ENCODE results near the gene IMMP2L. TPM values are rescaled to one million over a fixed set of nuclear protein-coding genes. Genes with fewer than 3 reads are reported as not detected.

The IMMP2L gene
- total RNA-seq, 2 experiments from 2014 or later, result 10.2 to 12.8 TPM

DNA sequence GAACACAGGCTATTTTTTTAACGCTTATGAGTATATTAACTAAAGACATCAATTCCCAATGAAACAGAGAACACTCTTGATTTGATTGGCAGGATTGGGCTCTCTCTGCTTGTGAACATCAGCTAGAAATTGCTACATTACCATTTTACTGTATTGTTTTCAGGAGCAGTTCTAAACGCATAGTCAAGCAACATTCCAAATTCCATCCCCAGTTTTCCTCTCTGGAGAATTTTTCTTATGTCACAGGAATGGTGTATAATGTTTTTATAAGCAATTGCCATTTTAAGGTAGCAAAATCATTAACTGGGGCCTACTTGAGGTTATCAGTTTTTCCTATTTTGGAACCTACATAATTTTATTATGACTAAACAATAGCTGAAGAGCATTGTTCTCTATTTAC, 748.3 kb downstream of the IMMP2L start:
- H3K9me3 Mint-ChIP-seq, result peaks cover 7% of the 10 kb centered on the region
- no peak overlapping the region for H3K4me3 Mint-ChIP-seq
- H3K27me3 Mint-ChIP-seq, result no peaks in the 10 kb centered on the region
- H3K36me3 Mint-ChIP-seq, result peaks cover 9% of the 10 kb centered on the region
- POLR2A ChIA-PET, result no interaction called here
- DNase-seq, result no peak
- ATAC-seq (ENCODE audit: low read depth), result no peak
- peaks cover 3% of the 10 kb centered on the region for H3K4me1 Mint-ChIP-seq
- H3K27ac Mint-ChIP-seq, result no peak overlapping the region

DNA sequence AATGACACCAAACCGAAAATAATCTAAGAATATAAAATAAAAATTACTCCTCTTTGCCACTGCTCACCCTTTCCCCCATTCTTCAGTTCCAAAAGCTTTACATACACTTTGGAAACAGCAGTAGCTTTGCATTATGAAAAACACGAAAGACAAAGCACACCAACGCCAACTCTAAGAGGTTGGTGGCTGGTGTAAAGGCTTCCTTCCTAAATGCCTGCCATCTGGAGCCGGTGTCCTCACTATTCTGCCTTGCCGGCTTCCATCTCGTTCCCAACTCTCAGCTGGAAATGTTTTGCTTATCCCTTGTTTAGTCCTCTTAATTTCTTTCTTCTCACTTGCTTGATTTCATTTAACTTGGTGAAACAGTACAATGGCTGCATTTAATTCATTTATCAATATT, 752.5 kb downstream of the IMMP2L start:
- no peak overlapping the region for H3K4me3 Mint-ChIP-seq
- ATAC-seq (ENCODE audit: low read depth), result no peak
- DNase-seq, result no peak
- peaks cover 1% of the 10 kb centered on the region for H3K36me3 Mint-ChIP-seq
- peaks cover 3% of the 10 kb centered on the region for H3K4me1 Mint-ChIP-seq
- no peak overlapping the region for H3K27ac Mint-ChIP-seq
- H3K27me3 Mint-ChIP-seq, result no peaks in the 10 kb centered on the region
- H3K9me3 Mint-ChIP-seq, result peaks cover 5% of the 10 kb centered on the region
- POLR2A ChIA-PET, result no interaction called here

DNA sequence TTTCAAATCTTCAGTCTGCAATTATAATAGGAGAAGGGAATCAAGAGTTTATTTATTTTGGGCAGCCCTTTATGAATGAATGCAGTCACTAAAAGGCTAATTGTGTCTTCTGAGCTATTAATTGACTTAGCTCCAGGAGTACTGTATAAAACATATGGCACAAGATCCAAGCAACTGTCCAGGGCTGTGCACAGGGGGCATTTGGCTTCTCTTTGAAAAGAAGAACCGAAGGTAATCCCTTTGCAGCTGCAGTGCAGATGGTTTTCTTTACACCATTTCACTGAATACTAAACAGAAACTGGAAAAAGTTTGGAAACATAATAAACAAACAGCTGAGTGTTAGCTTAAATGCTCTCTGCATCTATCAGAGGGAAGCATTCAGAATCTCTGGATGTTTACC, 753.9 kb downstream of the IMMP2L start:
- ATAC-seq (ENCODE audit: low read depth), result no peak
- H3K9me3 Mint-ChIP-seq, result peaks cover 7% of the 10 kb centered on the region
- H3K4me3 Mint-ChIP-seq, result no peak overlapping the region
- POLR2A ChIA-PET, result no interaction called here
- H3K27me3 Mint-ChIP-seq, result no peaks in the 10 kb centered on the region
- H3K4me1 Mint-ChIP-seq, result peaks cover 3% of the 10 kb centered on the region
- no peak for DNase-seq
- no peak overlapping the region for H3K27ac Mint-ChIP-seq
- no peaks in the 10 kb centered on the region for H3K36me3 Mint-ChIP-seq

DNA sequence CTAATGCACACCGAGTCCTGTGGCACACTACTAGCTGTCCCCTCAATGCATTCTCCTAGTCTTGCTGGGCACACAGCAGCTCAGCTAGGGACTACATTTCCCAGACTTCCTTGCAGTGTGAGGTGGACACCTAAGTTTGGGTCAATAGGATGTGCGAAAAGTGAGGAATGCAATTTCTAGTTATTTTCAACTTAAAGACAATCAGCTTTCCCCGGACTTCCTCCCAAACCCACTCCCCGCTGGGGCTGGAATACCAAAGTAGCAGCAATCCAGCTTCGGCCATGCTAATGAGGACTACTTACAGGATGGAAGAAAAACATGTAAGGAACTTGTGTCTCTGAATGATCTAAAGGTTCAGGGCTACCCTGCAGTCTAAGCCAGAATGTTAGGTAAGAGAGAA, 757.8 kb downstream of the IMMP2L start:
- ATAC-seq (ENCODE audit: low read depth), result no peak
- H3K27me3 Mint-ChIP-seq, result no peaks in the 10 kb centered on the region
- POLR2A ChIA-PET, result no interaction called here
- peaks cover 10% of the 10 kb centered on the region for H3K9me3 Mint-ChIP-seq
- no peak overlapping the region for H3K4me3 Mint-ChIP-seq
- DNase-seq, result no peak
- H3K36me3 Mint-ChIP-seq, result no peaks in the 10 kb centered on the region
- H3K27ac Mint-ChIP-seq, result no peak overlapping the region
- H3K4me1 Mint-ChIP-seq, result peaks cover 2% of the 10 kb centered on the region

DNA sequence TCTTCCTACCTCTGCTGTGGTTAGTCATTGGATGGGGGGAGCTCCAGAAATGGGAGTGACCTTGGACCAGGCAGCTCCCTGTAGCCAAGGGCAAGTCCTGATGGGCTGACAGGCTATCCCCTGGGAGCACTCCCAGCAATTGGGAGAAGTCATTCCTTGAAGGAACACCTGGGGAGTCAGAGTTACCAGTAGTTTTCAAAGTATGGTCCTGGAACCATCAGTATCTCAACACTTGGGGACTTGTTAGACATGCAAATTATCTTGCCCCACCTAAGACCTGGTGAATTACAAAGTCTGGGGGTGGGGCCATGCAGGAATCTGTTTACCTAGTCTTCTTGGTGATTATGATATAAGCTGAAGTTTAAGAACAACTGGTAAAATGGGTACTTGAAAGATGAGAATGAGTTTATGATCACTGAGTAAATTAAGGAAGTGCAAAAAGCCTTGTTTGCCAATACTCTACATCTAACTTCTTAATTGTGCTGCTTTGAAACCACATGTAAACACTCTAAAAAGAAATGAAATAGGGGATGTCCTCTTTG, 758.6 kb downstream of the IMMP2L start:
- POLR2A ChIA-PET, result no interaction called here
- no peak overlapping the region for H3K27ac Mint-ChIP-seq
- DNase-seq, result no peak
- H3K4me3 Mint-ChIP-seq, result no peak overlapping the region
- no peaks in the 10 kb centered on the region for H3K27me3 Mint-ChIP-seq
- peaks cover 2% of the 10 kb centered on the region for H3K36me3 Mint-ChIP-seq
- no peak for ATAC-seq (ENCODE audit: low read depth)
- H3K9me3 Mint-ChIP-seq, result peaks cover 8% of the 10 kb centered on the region
- peaks cover 2% of the 10 kb centered on the region for H3K4me1 Mint-ChIP-seq

DNA sequence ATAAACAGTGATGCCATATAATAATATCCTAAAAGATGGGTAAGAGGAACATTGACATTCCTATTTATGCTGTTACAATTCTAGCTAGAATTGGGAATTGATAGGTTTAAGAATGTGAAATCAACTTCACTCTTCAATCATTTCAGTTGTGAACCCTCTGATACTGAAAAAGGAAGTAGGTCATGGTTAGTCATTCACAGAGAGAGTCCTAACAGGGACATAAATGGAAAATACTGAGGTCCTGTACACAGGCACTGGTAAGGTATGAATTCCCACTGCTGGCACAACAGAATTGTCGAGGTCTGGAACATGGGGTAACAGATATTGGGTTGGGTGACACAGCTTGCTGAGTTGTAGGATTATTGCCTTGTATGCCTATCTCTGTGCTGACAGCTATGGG, 760.8 kb downstream of the IMMP2L start:
- DNase-seq, result no peak

DNA sequence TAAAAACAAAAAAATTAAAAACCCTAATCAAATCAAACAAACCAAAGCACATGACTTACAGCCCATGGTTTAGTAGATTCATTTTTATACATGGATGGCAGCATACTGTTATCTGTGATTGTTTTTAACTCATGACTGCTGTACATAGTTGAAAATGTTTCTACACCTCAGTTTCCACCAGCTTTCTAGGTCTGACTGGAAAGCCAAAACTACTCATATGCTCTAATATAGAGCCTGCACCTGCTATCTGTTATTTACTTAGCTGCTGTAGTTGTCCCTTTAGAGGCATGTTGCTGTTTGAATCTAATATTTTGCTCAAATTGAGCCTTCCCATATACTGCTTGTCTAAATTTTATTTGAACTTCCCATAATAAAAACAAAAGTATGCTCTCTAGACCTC, 761.3 kb downstream of the IMMP2L start:
- H3K4me3 Mint-ChIP-seq, result no peak overlapping the region
- peaks cover 2% of the 10 kb centered on the region for H3K36me3 Mint-ChIP-seq
- peaks cover 9% of the 10 kb centered on the region for H3K9me3 Mint-ChIP-seq
- ATAC-seq (ENCODE audit: low read depth) (no peak), DNase-seq (no peak)
- POLR2A ChIA-PET, result no interaction called here
- no peaks in the 10 kb centered on the region for H3K27me3 Mint-ChIP-seq
- no peak overlapping the region for H3K27ac Mint-ChIP-seq
- peaks cover 2% of the 10 kb centered on the region for H3K4me1 Mint-ChIP-seq

More for the DNA sequence above, 760.8 kb downstream of the IMMP2L start:
- Mint-ChIP-seq H3K4me1 (peaks cover 2% of the 10 kb centered on the region), H3K4me3 (no peak overlapping the region), H3K36me3 (peaks cover 2% of the 10 kb centered on the region), H3K27ac (no peak overlapping the region), H3K9me3 (peaks cover 8% of the 10 kb centered on the region), H3K27me3 (no peaks in the 10 kb centered on the region)
- POLR2A ChIA-PET, result no interaction called here
- ATAC-seq (ENCODE audit: low read depth), result no peak

DNA sequence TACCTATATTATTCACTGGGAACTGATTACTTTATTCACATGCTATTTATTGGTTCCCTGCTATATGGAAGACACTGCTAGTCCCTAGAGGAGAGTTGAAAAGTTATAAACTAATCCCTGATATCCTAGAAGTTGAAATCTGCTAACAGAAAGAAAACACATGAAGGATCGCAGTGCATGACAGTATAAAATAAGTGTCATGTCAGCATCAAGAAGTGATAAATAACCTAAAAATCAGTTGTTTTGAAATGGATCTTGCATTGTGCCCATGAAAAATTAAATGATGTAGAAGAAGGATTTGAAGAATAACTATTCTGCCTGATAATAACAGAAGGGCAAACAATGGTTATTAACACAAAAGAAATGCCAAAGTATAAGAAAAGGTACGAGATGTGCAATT, 764.6 kb downstream of the IMMP2L start:
- Mint-ChIP-seq H3K27me3 (no peaks in the 10 kb centered on the region), H3K27ac (no peak overlapping the region)
- POLR2A ChIA-PET, result no interaction called here

DNA sequence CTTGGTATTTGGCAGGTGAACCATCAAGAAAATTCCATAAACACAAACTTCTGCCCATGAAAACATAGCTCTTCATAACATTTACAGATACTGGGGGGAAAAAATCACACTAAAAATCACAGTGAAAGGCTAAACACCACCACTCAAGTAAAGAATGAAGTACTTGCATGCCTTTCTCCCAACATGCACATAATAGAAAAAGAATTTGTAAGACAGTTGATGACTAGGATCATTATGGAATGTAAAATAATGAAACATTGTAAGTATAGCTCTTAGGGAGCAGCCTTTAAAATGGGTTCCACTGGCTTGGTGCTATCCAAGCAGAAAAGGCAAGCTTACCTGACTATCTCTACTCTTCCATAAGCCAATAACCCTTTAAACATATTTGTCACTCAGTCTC, 771.3 kb downstream of the IMMP2L start:
- no peaks in the 10 kb centered on the region for H3K4me1 Mint-ChIP-seq
- no peak overlapping the region for H3K27ac Mint-ChIP-seq
- no peak for DNase-seq
- no peaks in the 10 kb centered on the region for H3K36me3 Mint-ChIP-seq
- H3K27me3 Mint-ChIP-seq, result no peaks in the 10 kb centered on the region
- no peak overlapping the region for H3K4me3 Mint-ChIP-seq
- no peak for ATAC-seq (ENCODE audit: low read depth)
- H3K9me3 Mint-ChIP-seq, result peaks cover 7% of the 10 kb centered on the region
- POLR2A ChIA-PET, result interaction anchor here (1.1 kb wide), 1 partner anchor 293 kb away, joined by 4 read pairs; no protein-coding TSS in a partner anchor

More for the DNA sequence above, 764.6 kb downstream of the IMMP2L start:
- peaks cover 2% of the 10 kb centered on the region for H3K36me3 Mint-ChIP-seq
- H3K9me3 Mint-ChIP-seq, result peaks cover 8% of the 10 kb centered on the region
- H3K4me3 Mint-ChIP-seq, result no peak overlapping the region
- peaks cover 2% of the 10 kb centered on the region for H3K4me1 Mint-ChIP-seq
- ATAC-seq (ENCODE audit: low read depth) (no peak), DNase-seq (no peak)

DNA sequence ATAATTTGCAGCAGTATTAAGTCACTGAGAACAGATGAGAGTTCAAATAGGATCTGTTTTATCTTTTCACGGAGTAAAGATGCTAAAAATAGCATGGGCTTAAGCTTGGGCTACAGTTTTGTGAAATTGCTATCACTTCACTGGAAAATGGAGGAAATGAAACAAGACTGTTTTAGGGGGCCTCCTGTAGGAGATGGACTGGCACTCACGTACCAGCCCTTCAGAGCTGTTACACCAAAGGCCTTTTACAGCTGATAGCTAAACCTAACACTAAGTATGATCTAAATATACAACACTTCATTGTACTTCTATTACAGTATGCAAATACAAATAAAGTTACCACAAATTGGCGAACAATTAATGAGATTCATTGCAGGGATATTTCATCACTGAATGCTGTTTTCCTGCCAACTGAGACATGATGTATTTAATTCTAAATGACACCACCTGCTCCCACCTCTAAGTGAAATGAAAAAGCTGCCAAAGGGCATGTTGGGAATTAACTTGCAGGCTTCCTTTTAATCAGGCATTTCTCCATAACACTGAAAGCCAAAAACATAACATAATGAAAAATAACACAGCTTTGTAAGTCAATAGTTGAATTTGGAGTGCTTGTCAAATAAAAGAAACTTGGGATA, 775.8 kb downstream of the IMMP2L start:
- ATAC-seq (ENCODE audit: low read depth), result no peak
- peaks cover 4% of the 10 kb centered on the region for H3K4me1 Mint-ChIP-seq
- H3K27ac Mint-ChIP-seq, result no peak overlapping the region
- H3K9me3 Mint-ChIP-seq, result peaks cover 2% of the 10 kb centered on the region
- POLR2A ChIA-PET, result no interaction called here
- peaks cover 2% of the 10 kb centered on the region for H3K27me3 Mint-ChIP-seq
- H3K4me3 Mint-ChIP-seq, result no peak overlapping the region
- peaks cover 1% of the 10 kb centered on the region for H3K36me3 Mint-ChIP-seq
- no peak for DNase-seq

DNA sequence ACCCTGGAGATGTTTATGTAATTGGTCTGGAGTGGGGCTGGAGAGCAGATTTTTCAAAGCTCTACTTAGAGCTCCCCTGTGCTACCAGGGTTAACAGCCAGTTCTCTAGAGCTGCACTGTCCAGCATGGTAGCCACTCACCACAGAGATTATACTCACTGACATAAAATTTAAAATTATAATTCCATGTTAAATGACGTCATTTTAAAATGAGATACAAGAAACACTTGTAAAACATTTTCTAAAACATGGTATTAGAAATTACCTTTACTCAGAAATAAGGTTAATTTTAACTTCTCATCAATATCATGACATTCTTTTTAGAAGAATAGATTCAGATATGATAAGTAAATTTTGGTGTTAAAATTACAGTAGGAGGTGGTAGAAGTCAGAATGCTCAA, 777.5 kb downstream of the IMMP2L start:
- POLR2A ChIA-PET, result no interaction called here
- H3K27ac Mint-ChIP-seq, result no peak overlapping the region
- ATAC-seq (ENCODE audit: low read depth) (no peak), DNase-seq (no peak)
- H3K36me3 Mint-ChIP-seq, result peaks cover 1% of the 10 kb centered on the region
- H3K27me3 Mint-ChIP-seq, result peaks cover 2% of the 10 kb centered on the region
- H3K4me3 Mint-ChIP-seq, result no peak overlapping the region
- H3K4me1 Mint-ChIP-seq, result peaks cover 4% of the 10 kb centered on the region
- peaks cover 2% of the 10 kb centered on the region for H3K9me3 Mint-ChIP-seq

DNA sequence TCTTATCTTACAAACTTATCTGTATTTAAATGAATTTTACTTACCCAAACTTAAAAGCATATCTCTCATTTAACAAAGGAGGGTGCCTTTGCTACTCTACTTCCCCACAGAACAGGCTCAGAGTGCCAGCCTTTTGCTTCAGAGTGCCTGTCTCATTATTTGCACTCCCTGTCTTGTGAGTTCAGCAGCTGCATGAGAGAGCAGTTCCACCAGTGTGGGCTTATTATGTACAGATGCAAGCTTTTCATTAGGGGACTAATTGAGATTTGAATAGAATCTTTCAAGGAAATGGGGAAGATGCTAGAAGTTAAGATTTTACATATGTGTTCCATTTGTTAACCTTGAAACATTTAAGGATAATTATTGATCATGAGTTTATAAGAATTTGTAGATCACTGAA, 781.6 kb downstream of the IMMP2L start:
- no peak for ATAC-seq (ENCODE audit: low read depth)
- H3K36me3 Mint-ChIP-seq, result peaks cover 1% of the 10 kb centered on the region
- no peak overlapping the region for H3K27ac Mint-ChIP-seq

DNA sequence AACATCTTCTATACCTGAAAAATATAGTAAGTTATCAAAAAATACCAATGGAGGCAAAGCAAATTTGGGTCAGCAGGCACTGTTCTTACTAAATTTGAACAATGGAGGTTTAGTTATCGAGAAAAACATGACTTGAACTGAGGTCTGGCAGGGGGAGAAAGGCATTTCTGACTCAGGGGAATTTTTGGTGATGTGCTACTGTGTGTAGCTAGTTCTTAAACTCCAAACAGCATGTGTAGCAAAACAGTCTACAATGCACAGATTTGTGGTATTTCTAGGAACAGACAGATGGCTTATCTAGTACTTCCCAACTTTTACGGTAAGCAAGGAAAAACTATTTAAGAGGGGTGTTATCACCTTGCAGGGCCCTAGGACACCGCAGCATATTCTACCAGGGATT, 783.0 kb downstream of the IMMP2L start:
- ATAC-seq (ENCODE audit: low read depth), result no peak

More for the DNA sequence above, 781.6 kb downstream of the IMMP2L start:
- Mint-ChIP-seq H3K4me1 (peaks cover 4% of the 10 kb centered on the region), H3K4me3 (no peak overlapping the region), H3K9me3 (peaks cover 5% of the 10 kb centered on the region), H3K27me3 (peaks cover 2% of the 10 kb centered on the region)
- no peak for DNase-seq
- POLR2A ChIA-PET, result no interaction called here

DNA sequence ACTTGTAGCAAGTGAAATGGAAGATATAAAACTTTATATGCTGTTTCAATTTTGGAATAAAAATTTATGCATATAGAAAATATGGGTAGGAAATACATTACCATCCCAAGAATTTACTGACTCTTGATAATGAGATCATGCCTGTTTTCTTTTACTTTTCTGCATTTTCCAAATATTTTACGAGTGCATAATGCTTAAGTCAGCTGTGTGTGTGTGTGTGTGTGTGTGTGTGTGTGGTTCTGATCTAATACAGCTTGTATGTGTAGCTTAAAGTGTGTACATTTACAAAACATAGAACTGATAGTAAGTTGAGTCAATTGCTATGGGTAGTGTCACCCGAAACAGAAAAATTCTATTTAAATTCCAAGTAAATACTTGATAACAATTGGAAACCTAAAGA, 787.2 kb downstream of the IMMP2L start:
- no peaks in the 10 kb centered on the region for H3K36me3 Mint-ChIP-seq
- ATAC-seq (ENCODE audit: low read depth), result no peak
- peaks cover 7% of the 10 kb centered on the region for H3K4me1 Mint-ChIP-seq
- H3K27me3 Mint-ChIP-seq, result no peaks in the 10 kb centered on the region
- DNase-seq, result no peak
- H3K9me3 Mint-ChIP-seq, result peaks cover 3% of the 10 kb centered on the region
- H3K27ac Mint-ChIP-seq, result no peak overlapping the region
- no peak overlapping the region for H3K4me3 Mint-ChIP-seq
- POLR2A ChIA-PET, result no interaction called here

More for the DNA sequence above, 783.0 kb downstream of the IMMP2L start:
- POLR2A ChIA-PET, result no interaction called here
- no peak overlapping the region for H3K4me3 Mint-ChIP-seq
- H3K9me3 Mint-ChIP-seq, result peaks cover 4% of the 10 kb centered on the region
- H3K4me1 Mint-ChIP-seq, result peaks cover 4% of the 10 kb centered on the region
- H3K27me3 Mint-ChIP-seq, result peaks cover 2% of the 10 kb centered on the region
- peaks cover 1% of the 10 kb centered on the region for H3K36me3 Mint-ChIP-seq
- DNase-seq, result no peak
- no peak overlapping the region for H3K27ac Mint-ChIP-seq
